Raji (cell line): ENCODE measurements around the gene TMPRSS11B.

ENCODE experiments used
- POLR2A ChIP-seq: IDR thresholded peaks from 2 replicates; pipeline ENCODE4 v1.6.1; 2011; ENCODE audit warnings: low read depth, low read length, control low read depth; ENCODE audit not compliant: insufficient read depth

Gene TMPRSS11B

DNA sequence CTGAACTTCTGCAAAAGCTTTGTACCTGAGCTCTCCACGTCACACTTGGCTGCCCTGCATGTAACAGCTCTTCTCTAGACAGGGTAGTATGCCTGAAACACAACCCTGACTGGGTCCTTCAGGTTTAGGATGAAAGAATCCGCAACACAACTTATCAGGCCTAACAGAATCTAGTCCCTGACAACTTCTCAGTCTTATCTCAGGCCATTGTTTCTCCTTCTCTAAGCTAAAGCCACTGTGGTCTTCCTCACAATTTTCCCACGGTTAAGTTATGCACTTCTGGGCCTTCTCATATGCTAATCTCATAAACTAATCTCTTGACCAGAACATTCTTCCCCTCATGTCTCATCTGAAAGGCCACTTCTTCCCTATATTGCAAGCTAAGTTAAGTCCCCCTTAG is 10.8 kb upstream of the TMPRSS11B start:
- no peak for TF ChIP-seq POLR2A

DNA sequence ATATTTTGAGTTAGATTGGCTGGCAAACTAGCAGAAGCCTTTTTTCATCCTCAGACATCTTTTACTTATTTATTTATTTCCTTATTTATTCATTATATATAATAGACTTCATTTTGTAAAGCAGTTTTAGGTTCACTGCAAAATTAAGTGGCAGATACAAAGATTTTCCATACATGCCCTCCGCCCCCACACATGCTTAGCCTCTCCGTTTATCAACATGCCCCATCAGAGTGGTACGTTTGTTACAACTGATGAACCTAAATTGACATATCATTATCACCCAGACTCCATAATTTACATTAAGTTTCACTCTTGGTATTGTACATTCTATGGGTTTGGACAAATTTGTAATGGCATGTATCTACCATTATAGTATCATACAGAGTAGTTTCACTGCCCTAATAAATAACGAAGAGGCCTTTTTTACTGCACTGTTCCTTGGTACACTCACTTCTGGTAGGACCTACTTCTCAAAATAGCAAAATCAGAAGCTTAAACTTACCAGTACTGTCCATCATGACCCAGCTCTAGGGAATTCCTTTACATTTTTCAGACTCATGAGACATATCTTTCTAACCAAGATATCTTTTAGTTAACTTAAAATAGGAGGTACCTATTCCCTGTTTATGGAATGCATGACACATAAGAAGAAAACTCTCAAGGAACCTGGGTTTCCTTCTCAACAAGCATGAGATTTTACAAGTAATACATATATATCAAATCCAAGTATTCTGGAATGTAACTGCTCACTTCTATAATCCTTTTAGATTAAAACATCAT is 4.8 kb upstream of the TMPRSS11B start:
- TF ChIP-seq POLR2A = no peak

GRCh38 chr4:68249434-68249833 is 3.9 kb upstream of the TMPRSS11B start:
- TF ChIP-seq POLR2A = no peak

- no peak for TF ChIP-seq POLR2A
Observed at GRCh38 chr4:68240620-68241019, 4.9 kb downstream of the TMPRSS11B start.

DNA sequence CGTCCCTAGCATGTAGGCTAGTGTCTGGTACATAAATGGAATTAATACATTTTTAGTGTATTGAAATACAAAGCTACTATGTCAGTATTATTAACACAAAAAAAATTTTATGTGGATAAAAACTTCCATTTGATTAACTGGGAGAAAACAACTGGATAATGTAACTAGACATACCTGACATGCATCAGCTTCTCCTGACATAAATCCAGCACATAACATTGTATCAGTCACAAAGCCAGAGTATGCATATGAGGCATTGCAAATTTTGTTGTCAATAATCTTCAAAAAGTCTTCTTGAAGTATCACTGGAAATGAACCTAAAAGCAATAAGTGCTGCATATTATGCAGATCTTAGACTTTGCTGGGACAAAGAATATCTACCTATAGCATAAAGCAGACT is 16.9 kb downstream of the TMPRSS11B start:
- TF ChIP-seq POLR2A = no peak

GRCh38 chr4:68218044-68218443 is 27.4 kb downstream of the TMPRSS11B start:
- TF ChIP-seq POLR2A = no peak

GRCh38 chr4:68216501-68216900 is 29.0 kb downstream of the TMPRSS11B start:
- no peak for TF ChIP-seq POLR2A

DNA sequence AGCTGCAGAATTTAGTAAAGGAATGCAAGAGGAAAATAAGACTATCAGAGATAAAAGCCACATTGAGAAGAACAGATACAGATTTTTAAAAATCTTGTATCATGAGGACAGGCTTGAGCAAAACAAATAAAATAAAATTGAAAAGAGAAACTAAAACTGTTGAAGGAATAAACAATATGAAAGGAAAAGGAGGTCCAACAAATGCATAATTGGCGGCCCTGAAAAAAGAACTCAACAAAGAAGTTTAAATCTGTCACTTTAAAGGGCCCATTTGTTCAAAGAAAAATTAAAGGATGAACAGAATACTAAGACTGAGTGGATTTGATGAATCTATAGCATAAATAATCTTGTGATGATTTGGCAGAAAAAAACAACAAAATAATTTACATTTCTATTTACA is 36.5 kb downstream of the TMPRSS11B start:
- no peak for TF ChIP-seq POLR2A

GRCh38 chr4:68193194-68193593 is 52.3 kb downstream of the TMPRSS11B start:
- TF ChIP-seq POLR2A = no peak

DNA sequence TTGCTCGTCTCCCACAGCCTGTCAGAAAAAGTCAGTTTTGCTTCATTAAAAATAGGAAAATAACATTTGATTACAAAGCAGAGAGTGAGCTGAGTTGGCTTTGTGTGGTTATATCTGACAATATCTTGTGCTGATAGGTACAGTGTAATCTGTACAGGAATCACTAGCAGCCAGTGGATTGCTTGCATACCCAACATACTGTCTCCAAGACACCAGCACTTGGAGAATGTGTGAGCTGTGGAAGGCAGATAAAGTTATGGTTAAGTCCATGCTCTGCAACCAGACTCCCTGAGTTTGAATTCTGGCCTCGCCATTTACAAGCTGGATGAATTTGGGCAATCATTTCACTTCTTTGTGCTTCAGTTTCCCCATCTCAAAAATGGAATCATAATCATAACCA is 58.3 kb downstream of the TMPRSS11B start:
- no peak for TF ChIP-seq POLR2A

DNA sequence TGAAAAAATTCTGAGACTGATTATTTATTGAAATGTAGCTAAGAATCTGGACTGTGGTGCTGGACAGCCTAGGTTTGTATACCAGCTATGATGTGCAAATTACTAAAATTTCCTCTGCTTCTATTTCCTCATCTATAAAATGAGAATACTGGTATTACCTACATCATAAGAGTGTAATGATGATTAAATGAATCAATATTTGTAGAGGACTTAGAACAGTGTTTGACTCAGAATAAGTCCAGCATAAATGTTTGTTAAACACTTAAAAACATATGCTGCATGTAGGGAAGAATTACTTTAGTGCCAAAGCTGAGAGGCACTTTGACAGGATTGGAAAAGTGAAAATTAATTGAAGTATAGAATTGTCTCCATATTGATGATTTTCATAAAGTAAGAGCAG is 60.6 kb downstream of the TMPRSS11B start:
- TF ChIP-seq POLR2A = no peak

DNA sequence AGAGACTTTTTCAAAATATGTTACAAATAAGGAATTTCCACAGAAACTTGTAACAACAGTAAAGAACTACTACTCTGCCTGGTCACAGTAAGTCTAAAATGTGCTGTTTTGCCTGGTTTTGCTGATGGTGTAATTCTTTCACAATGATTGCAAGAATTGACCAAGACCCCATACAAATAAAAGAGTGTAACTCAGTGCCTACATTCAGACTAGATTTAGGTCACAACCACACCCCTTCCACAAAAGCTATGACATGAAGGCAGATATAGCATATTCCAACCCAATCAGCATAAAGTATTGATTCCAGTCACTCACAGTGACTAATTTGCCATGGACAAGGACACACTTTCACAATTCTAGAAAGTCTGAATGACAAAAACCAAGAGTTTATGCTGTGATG is 62.1 kb downstream of the TMPRSS11B start:
- no peak for TF ChIP-seq POLR2A

DNA sequence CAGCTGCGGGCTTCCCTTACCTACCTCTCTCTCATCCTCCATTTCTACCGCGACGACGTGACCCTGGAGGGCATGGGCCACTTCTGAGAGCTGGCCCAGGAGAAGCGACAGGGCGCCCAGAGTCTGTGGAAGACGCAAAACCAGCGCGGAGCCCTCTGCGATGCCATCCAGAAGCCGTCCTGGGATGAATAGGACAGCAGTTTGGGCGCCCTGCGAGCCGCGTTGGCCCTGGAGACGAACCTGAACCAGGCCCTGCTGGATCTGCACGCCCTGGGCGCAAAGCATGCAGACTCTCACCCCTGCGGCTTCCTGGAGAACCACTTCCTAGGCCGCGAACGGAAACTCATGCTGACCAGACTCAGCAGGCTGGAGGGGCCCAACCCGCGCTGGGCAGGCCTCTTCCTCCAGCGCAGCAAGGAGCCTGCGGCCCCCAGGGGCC is 63.1 kb downstream of the TMPRSS11B start:
- no peak for TF ChIP-seq POLR2A

- TF ChIP-seq POLR2A = no peak
Observed at GRCh38 chr4:68180849-68181526, 64.5 kb downstream of the TMPRSS11B start.

DNA sequence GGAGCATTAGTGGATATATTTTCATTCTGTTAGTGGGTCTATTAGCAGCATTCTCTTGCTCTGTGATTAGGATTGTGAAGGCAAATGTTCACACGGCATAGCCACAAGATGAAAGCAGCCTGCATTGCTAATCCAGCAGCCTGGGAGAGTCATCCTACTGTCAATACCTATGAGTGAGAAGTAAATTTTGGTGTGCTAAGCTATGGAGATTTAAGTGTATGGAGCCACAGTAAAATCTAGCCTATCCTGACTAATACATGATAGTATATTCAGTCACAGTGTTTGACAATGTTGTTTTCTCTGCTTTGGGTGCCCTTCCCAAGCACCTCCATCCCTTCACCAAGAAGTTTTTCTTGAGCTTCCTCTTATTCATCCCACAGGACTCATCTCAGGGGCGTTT is 68.6 kb downstream of the TMPRSS11B start:
- TF ChIP-seq POLR2A = no peak
